Tibial nerve (tissue), 4 donors: ENCODE data around the gene MPDU1. TPM values are rescaled to one million over a fixed set of nuclear protein-coding genes. Genes with fewer than 3 reads are reported as not detected.
"Not testable (repeated sequence)": the region's sequence is repeated elsewhere in the genome, so short reads cannot be mapped to it uniquely, and the experiment has no call there.

ENCODE experiments used
- DNase-seq, 2 donors: peaks; one replicate each; pipeline ENCODE4 v3.0.0-alpha.2; 2019; ENCODE audit warnings: low spot score in 2 of 2
- H3K27ac ChIP-seq, 4 donors: fragments of 200-600 bp; sonication (generic) in 3 of 4; one replicate each; pipeline ENCODE4 v1.5.1; 2017 to 2019; ENCODE audit warnings: mild to moderate bottlenecking in 1 of 4
- H3K27me3 ChIP-seq, 2 donors: fragments of 200-600 bp; sonication (generic) in 1 of 2; one replicate each; pipeline versions ENCODE4 v1.5.1 to v1.6.0; 2017 to 2019
- H3K36me3 ChIP-seq, 3 donors: fragments of 200-600 bp; sonication (generic); one replicate each; pipeline ENCODE4 v1.5.1; 2018 to 2019
- H3K4me1 ChIP-seq, 4 donors: fragments of 200-600 bp; sonication (generic) in 3 of 4; one replicate each; pipeline ENCODE4 v1.5.1; 2017 to 2019
- H3K4me3 ChIP-seq, 4 donors: fragments of 200-600 bp; sonication (generic) in 3 of 4; one replicate each; pipeline ENCODE4 v1.5.1; 2017 to 2019; ENCODE audit warnings: mild to moderate bottlenecking in 1 of 4, moderate library complexity in 1 of 4
- H3K9me3 ChIP-seq, 4 donors: fragments of 200-600 bp; sonication (generic) in 3 of 4; one replicate each; pipeline ENCODE4 v1.5.1; 2017 to 2019
- EP300 ChIP-seq, 2 donors: sonication (generic); formaldehyde crosslinking; IDR thresholded peaks; one replicate each; pipeline ENCODE4 v1.6.1; 2017; ENCODE audit warnings: antibody characterized with exemption in 2 of 2, mild to moderate bottlenecking in 1 of 2
- POLR2A ChIP-seq, 2 donors: fragments of 450-650 bp; IDR thresholded peaks; one replicate each; pipeline ENCODE4 v1.6.1; 2017; ENCODE audit warnings: antibody characterized with exemption in 2 of 2, mild to moderate bottlenecking in 2 of 2, moderate library complexity in 2 of 2
- WGBS, 2 donors: methylation state at CpG; one replicate each; pipeline ENCODE4 v1.1.5; 2018; 5-methylcytosine and 5-hydroxymethylcytosine counted together
- total RNA-seq, 4 donors: library from RNA; depleted of rRNA; stranded (reverse); fragments of >200 nt; gene quantifications; one replicate each; pipeline ENCODE4 v1.1.0, GENCODE V29; 2016
- TF ChIP-seq, protein P1 (sequence below), 5 experiments: fragments of 200-600 bp in 3 of 5; fragments of 450-650 bp in 2 of 5; sonication (generic) in 3 of 5; IDR thresholded peaks; one replicate each; pipeline ENCODE4 v1.5.1; 2016 to 2019; ENCODE audit warnings: antibody characterized with exemption in 5 of 5, mild to moderate bottlenecking in 3 of 5, moderate library complexity in 2 of 5

Gene MPDU1
- total RNA-seq, 4 donors from 2014 or later = 58.3 to 102 (median 66.2) TPM

DNA sequence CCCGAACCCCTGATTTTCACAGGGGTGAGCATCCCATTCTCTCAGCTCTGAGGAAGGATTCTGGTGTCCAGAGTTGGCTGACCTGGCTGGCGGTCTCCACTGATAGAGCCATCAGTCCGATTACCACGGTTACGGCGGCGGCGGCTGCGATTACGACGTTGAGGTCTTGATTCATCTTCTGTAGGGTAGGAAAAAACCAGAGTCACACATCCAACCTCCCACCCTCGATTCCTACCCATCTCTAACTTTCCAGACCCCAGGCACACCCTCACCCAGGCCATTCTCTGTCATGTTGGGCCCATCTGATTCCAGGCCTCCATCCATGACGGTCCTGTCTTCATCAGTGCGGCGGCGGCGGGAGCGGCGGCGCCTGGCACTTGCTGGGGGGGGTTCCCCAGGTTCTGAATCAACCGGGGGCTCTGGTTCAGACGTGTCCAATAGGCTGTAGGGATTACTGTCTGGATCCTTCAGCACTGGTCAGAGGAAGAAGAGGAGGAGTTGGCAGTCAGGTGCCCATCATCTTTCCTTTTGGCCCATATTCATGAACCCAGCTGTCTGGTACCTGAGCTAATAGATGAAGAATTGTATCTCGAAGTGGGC lies 8.9 kb downstream of the MPDU1 start:
- peaks cover 0 to 28% (median 2%) of the 10 kb centered on the region in 4 donors for H3K4me1 ChIP-seq
- DNase-seq = no peak
- WGBS, 2 donors = 91 to 94% methylated on average over 23 of the region's 23 CpGs
- H3K36me3 ChIP-seq = peaks cover 8 to 75% (median 35%) of the 10 kb centered on the region in 3 donors
- H3K27me3 ChIP-seq = no peaks in the 10 kb centered on the region
- H3K9me3 ChIP-seq = no peaks in the 10 kb centered on the region
- no peak overlapping the region for H3K4me3 ChIP-seq
- no peak overlapping the region for H3K27ac ChIP-seq
- no peak for TF ChIP-seq POLR2A (IDR thresholded peaks at IDR 0.05)
- TF ChIP-seq, protein P1, sequence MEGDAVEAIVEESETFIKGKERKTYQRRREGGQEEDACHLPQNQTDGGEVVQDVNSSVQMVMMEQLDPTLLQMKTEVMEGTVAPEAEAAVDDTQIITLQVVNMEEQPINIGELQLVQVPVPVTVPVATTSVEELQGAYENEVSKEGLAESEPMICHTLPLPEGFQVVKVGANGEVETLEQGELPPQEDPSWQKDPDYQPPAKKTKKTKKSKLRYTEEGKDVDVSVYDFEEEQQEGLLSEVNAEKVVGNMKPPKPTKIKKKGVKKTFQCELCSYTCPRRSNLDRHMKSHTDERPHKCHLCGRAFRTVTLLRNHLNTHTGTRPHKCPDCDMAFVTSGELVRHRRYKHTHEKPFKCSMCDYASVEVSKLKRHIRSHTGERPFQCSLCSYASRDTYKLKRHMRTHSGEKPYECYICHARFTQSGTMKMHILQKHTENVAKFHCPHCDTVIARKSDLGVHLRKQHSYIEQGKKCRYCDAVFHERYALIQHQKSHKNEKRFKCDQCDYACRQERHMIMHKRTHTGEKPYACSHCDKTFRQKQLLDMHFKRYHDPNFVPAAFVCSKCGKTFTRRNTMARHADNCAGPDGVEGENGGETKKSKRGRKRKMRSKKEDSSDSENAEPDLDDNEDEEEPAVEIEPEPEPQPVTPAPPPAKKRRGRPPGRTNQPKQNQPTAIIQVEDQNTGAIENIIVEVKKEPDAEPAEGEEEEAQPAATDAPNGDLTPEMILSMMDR (IDR thresholded peaks at IDR 0.05) = no peak
- no peak for TF ChIP-seq EP300 (IDR thresholded peaks at IDR 0.05)

DNA sequence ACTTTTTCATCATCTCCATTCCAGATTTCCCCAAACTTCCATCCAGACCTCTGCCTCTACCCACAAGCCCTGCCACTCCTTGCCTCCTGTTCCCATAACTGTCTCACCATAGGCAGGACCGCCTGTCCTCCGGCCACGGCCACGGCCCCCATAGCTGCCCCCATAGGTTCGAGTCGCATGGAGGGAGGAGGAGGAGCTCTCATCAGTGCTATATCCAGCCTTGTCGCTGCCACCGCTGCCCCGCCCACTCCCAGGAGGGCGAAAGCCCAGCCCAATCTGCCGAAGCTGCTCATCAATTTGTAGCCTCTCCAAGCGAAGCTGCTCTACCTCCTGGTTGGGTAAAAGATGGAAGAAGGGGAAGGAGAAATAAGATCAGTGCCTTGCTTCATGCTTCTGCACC lies 9.6 kb downstream of the MPDU1 start:
- Histone ChIP-seq H3K36me3 (peaks cover 8 to 75% (median 35%) of the 10 kb centered on the region in 3 donors), H3K27ac (no peak overlapping the region), H3K4me1 (peaks cover 0 to 20% (median 2%) of the 10 kb centered on the region in 4 donors), H3K27me3 (no peaks in the 10 kb centered on the region), H3K4me3 (no peak overlapping the region), H3K9me3 (no peaks in the 10 kb centered on the region)
- no peak for TF ChIP-seq EP300 (IDR thresholded peaks at IDR 0.05)
- TF ChIP-seq, protein P1 (IDR thresholded peaks at IDR 0.05) = no peak
- no peak for TF ChIP-seq POLR2A (IDR thresholded peaks at IDR 0.05)
- DNase-seq = no peak
- 79% methylated on average over 12 of the region's 12 CpGs for WGBS, 2 donors

DNA sequence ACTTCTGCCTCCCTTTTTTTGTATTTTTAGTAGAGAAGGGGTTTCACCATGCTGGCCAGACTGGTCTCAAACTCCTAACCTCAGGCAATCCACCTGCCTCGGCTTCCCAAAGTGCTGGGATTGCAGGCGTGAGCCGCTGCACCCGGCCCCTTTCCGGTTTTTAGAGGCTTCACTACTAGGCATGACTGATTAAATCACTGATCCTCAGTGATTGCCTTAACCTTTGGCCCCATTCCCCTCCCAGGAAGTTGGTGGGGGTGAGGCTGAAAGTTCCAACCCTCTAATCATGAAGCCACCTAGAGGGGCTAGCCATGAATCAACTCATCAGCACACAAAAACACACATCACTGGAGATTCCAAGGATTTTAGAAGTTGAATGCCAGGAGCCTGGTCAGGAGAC lies 13.9 kb downstream of the MPDU1 start:
- WGBS, 2 donors = 43 to 47% methylated on average over 5 of the region's 5 CpGs
- H3K4me1 ChIP-seq, H3K4me3 ChIP-seq, H3K9me3 ChIP-seq, H3K27ac ChIP-seq, H3K27me3 ChIP-seq, DNase-seq: not testable (repeated sequence)
- H3K36me3 ChIP-seq = peaks cover 8 to 97% (median 47%) of the 10 kb centered on the region in 3 donors

DNA sequence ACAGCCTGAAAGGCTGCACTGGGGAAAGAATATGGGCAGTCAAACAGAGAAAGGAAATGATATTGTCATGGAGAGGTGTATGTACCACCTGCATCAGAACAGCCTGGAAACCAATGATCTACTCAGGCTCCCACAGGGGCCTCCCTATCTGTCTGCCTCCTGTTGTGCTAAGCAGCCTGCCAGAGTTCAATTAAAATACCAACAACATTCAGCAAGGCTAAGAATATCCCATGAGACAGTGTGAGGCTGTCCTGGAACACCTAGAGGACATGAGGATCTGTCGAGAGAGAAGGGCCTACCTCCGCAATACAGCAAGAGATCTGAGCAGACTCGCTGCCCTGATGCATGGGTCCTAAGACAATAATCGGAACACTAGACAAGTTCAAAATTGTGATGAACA lies 22.6 kb downstream of the MPDU1 start:
- WGBS, 2 donors = 86 to 90% methylated on average over 4 of the region's 4 CpGs
- Histone ChIP-seq H3K4me3 (no peak overlapping the region), H3K9me3 (no peaks in the 10 kb centered on the region), H3K4me1 (peaks cover 0 to 17% (median 2%) of the 10 kb centered on the region in 4 donors), H3K27ac (no peak overlapping the region), H3K27me3 (no peaks in the 10 kb centered on the region), H3K36me3 (peaks cover 2 to 50% (median 5%) of the 10 kb centered on the region in 3 donors)
- no peak for DNase-seq
- TF ChIP-seq EP300 (IDR thresholded peaks at IDR 0.05) (no peak), POLR2A (IDR thresholded peaks at IDR 0.05) (no peak)
- TF ChIP-seq, protein P1 (IDR thresholded peaks at IDR 0.05) = no peak

DNA sequence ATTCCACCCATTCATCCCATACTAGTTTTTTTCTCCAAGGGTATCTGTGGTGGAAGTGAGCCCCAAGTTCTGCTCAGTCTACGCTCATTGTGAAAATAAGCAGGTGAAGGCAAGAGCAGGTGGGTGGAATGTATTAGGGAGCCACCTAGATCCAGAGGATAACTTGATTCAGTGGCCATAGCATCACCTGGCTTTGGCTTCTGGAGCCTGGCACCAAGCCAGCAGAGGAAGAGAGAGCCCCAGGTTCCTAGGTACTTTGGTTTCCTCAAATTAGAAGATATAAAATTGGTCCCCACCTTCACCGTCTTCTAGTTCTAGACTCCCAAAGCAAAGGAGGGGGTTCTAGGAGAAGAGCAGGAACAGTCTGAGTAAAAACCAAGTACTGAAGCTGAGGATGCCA lies 27.0 kb downstream of the MPDU1 start:
- TF ChIP-seq, protein P1 (IDR thresholded peaks at IDR 0.05) = no peak
- TF ChIP-seq EP300 (IDR thresholded peaks at IDR 0.05) = no peak
- TF ChIP-seq POLR2A (IDR thresholded peaks at IDR 0.05) = no peak
- H3K36me3 ChIP-seq = peaks cover 0 to 6% (median 0%) of the 10 kb centered on the region in 3 donors
- no peak for DNase-seq
- 94 to 98% methylated on average over 2 of the region's 2 CpGs for WGBS, 2 donors
- H3K9me3 ChIP-seq = no peaks in the 10 kb centered on the region
- H3K4me3 ChIP-seq = no peak overlapping the region
- H3K27me3 ChIP-seq = no peaks in the 10 kb centered on the region
- H3K27ac ChIP-seq = no peak overlapping the region
- H3K4me1 ChIP-seq = peaks cover 0 to 47% (median 24%) of the 10 kb centered on the region in 4 donors
